Gastrocnemius medialis (tissue), 4 donors: ENCODE measurements around the gene ANXA4. TPM values are rescaled to one million over a fixed set of nuclear protein-coding genes. Genes with fewer than 3 reads are reported as not detected.

Experiments used
- ATAC-seq, 2 donors: fragments of 150-250 bp; one replicate each; pipeline ENCODE4 v1.9.1; 2016
- DNase-seq, 2 donors: peaks; one replicate each; pipeline ENCODE4 v3.0.0-alpha.2; 2019
- H3K27ac ChIP-seq, 4 donors: fragments of 200-600 bp; sonication (generic); 1 replicate in 1 of 4; 2 replicates in 3 of 4; pipeline ENCODE4 v1.5.1; 2016 to 2018; ENCODE audit warnings: mild to moderate bottlenecking in 2 of 4, moderate library complexity in 1 of 4
- H3K27me3 ChIP-seq, 3 donors: fragments of 200-600 bp; sonication (generic) in 2 of 3; 1 replicate in 1 of 3; 2 replicates in 2 of 3; pipeline versions ENCODE4 v1.5.1 to v1.6.0; 2016 to 2019; ENCODE audit warnings: mild to moderate bottlenecking in 1 of 3, moderate library complexity in 1 of 3
- H3K36me3 ChIP-seq, 2 donors: fragments of 200-600 bp; sonication (generic) in 1 of 2; one replicate each; pipeline ENCODE4 v1.5.1; 2017 to 2018
- H3K4me1 ChIP-seq, 2 donors: fragments of 200-600 bp; sonication (generic) in 1 of 2; one replicate each; pipeline ENCODE4 v1.5.1; 2016 to 2017; ENCODE audit warnings: mild to moderate bottlenecking in 2 of 2
- H3K4me3 ChIP-seq, 4 donors: fragments of 200-600 bp; sonication (generic) in 3 of 4; 1 replicate in 1 of 4; 2 replicates in 3 of 4; pipeline ENCODE4 v1.5.1; 2016 to 2019; ENCODE audit warnings: mild to moderate bottlenecking in 2 of 4
- H3K9me3 ChIP-seq, 3 donors: fragments of 200-600 bp; sonication (generic) in 2 of 3; 1 replicate in 1 of 3; 2 replicates in 2 of 3; pipeline ENCODE4 v1.5.1; 2016 to 2019
- POLR2A ChIP-seq, 2 donors: fragments of 450-650 bp; IDR thresholded peaks; one replicate each; pipeline ENCODE4 v1.6.1; 2017; ENCODE audit warnings: antibody characterized with exemption in 2 of 2, mild to moderate bottlenecking in 2 of 2, moderate library complexity in 2 of 2
- in situ Hi-C, 4 donors: fragments of 200-750 bp; cut with MboI; loops; one replicate each; pipeline versions ENCODE4 v1.15.0 to v1.8.0; 2017; ENCODE audit warnings: low sequenced_read_pairs in 4 of 4
- intact Hi-C: fragments of 100-400 bp; cut with DNase I; formaldehyde crosslinking; loops from one replicate; pipeline ENCODE4 v1.15.1; 2023; ENCODE audit warnings: low total_unique reads
- total RNA-seq, 4 donors: library from RNA; depleted of rRNA; stranded (reverse); fragments of >200 nt; gene quantifications; one replicate each; pipeline versions ENCODE4 v1.1.0 to v1.2.3, GENCODE V29; 2016
- TF ChIP-seq, protein P1 (sequence below), 5 experiments: fragments of 450-650 bp in 3 of 5; fragments of 200-600 bp in 2 of 5; sonication (generic) in 2 of 5; IDR thresholded peaks in 4 of 5; conservative IDR thresholded peaks in 1 of 5; 1 replicate in 4 of 5; 2 replicates in 1 of 5; pipeline ENCODE4 v1.5.1; 2016 to 2019; ENCODE audit warnings: antibody characterized with exemption in 5 of 5, mild to moderate bottlenecking in 3 of 5, moderate library complexity in 3 of 5

ANXA4 gene
- total RNA-seq, 4 donors from 2014 or later, result 10.7 to 17.0 (median 15.8) TPM

DNA sequence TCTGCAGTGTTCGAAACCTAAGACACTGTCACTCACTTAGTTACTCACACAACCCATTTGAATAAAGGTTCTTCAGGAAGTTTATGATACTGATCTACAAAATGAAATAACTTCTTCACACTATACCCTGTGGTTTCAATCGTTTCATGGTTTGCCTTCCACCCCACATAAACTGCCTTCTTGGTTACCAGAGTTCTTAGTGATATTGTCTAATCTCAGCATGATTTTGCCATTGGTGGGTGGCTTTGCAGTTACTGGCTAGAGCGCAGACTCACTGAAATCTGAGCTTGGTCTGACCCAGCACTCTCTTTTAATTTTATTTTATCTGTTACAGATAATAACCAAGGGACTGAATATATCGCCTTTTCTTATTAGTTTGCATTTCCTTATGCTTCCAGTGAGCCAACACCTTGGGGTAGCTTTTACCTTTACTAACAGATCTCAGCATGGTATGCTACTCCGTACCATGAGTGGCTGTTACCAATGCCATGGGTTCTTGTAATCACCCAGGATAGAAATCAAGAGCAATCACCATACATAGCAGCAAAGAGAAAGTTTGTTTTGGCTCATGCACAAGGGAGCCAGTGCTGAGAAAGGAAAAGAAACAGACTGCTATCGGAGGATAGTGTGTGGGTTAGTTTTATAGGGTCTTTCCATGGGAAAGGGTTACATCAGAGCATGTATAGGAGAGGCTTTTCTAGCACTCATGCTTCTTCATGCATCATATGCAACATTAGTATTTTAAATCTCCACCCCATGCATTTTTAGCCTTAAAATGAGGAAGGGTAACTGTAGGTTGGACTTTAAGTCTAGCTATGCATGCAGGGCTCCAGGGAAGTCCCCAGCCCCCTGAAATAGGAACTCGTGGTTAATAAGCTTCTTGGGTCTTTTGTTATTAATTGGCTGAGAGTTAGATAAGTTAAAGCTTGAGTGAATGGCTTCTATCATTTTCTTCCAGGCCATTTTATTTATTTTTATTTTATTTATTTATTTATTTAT, 33.3 kb downstream of the ANXA4 start:
- no peak for ATAC-seq
- Histone ChIP-seq H3K9me3 (no peaks in the 10 kb centered on the region), H3K4me3 (no peak overlapping the region), H3K27me3 (no peaks in the 10 kb centered on the region), H3K27ac (peak overlapping the region in 3 of 4 donors; percentile 94 to 97 (median 94)), H3K36me3 (no peaks in the 10 kb centered on the region), H3K4me1 (peaks cover 44 to 51% of the 10 kb centered on the region in 2 donors)
- intact Hi-C loops, result loop anchor here (5.0 kb wide), 2 partner anchors 33 to 198 kb away; partner anchors contain the start of gene ANXA4
- no peak for DNase-seq
- TF ChIP-seq, protein P1, sequence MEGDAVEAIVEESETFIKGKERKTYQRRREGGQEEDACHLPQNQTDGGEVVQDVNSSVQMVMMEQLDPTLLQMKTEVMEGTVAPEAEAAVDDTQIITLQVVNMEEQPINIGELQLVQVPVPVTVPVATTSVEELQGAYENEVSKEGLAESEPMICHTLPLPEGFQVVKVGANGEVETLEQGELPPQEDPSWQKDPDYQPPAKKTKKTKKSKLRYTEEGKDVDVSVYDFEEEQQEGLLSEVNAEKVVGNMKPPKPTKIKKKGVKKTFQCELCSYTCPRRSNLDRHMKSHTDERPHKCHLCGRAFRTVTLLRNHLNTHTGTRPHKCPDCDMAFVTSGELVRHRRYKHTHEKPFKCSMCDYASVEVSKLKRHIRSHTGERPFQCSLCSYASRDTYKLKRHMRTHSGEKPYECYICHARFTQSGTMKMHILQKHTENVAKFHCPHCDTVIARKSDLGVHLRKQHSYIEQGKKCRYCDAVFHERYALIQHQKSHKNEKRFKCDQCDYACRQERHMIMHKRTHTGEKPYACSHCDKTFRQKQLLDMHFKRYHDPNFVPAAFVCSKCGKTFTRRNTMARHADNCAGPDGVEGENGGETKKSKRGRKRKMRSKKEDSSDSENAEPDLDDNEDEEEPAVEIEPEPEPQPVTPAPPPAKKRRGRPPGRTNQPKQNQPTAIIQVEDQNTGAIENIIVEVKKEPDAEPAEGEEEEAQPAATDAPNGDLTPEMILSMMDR (IDR thresholded peaks at IDR 0.05 in 4 of 5, conservative IDR thresholded peaks at IDR 0.05 in 1 of 5), result no peak
- TF ChIP-seq POLR2A (IDR thresholded peaks at IDR 0.05), result no peak
- in situ Hi-C loops, result no loop called here

DNA sequence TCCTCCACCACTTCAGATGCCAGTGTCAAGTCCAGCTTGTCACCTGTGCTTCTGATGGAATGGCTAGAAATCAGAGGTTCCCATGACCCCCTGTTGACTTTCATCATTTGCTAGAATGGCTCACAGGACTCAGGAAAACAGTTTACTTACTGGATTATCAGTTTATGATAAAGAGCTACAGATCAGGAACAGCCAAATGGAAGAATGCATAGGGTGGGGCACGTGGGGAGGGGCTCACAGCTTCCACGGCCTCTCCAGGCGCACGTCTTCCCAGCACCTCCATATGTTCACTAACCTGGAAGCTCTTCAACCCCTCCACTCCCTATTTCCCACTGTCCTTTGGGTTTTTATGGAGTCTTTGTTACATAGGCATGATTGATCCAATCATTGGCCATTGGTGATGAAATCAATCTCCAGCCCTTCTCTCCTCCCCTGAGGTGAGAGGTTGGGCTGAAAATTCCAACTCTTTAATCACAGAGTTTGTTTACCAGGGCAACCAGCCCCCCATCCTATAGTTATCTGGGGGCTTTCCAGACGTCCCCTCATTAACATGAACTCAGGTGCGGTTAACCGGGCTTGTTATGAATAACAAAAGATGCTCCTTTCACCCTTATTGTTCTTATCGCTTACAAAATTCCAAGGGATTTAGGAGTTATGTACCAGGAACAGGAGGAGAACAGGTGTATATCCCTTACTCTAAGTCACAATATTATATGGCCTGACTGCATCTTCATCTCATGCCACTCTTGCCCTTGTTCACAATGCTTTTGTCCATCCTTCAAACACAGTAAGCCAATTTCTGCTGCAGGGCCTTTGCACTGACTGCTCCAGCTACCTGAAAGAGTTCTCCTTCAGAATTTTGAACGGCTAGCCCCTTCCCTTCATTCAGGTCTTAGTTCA, 35.2 kb downstream of the ANXA4 start:
- Histone ChIP-seq H3K4me3 (no peak overlapping the region), H3K27me3 (no peaks in the 10 kb centered on the region), H3K4me1 (peaks cover 44 to 49% of the 10 kb centered on the region in 2 donors), H3K27ac (peak overlapping the region in 1 of 4 donors; percentile 13), H3K9me3 (no peaks in the 10 kb centered on the region), H3K36me3 (no peaks in the 10 kb centered on the region)
- ATAC-seq (no peak), DNase-seq (no peak)
- intact Hi-C loops (loop anchor here (5.0 kb wide), 1 partner anchor 35 kb away; the partner anchor contains the start of gene ANXA4), in situ Hi-C loops (no loop called here)
- TF ChIP-seq POLR2A (IDR thresholded peaks at IDR 0.05), result no peak
- TF ChIP-seq, protein P1 (IDR thresholded peaks at IDR 0.05 in 4 of 5, conservative IDR thresholded peaks at IDR 0.05 in 1 of 5), result no peak

DNA sequence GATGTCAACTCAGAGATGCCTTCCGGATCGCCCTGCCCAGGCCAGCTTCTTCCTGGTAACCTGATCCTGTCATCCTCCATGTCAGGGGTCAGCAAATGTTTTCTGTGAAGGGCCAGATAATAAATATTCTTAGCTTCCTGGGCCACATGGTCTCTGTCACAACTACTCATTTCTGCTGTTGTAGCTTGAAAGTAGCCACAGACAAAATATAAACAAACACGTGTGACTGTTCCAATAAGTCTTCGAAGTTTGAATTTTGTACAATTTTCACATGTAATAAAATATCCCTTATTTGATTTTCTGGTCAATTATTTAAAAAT, 35.8 kb downstream of the ANXA4 start:
- in situ Hi-C loops, result no loop called here
- TF ChIP-seq, protein P1 (IDR thresholded peaks at IDR 0.05 in 4 of 5, conservative IDR thresholded peaks at IDR 0.05 in 1 of 5), result no peak
- no peak for TF ChIP-seq POLR2A (IDR thresholded peaks at IDR 0.05)
- no peak for ATAC-seq

DNA sequence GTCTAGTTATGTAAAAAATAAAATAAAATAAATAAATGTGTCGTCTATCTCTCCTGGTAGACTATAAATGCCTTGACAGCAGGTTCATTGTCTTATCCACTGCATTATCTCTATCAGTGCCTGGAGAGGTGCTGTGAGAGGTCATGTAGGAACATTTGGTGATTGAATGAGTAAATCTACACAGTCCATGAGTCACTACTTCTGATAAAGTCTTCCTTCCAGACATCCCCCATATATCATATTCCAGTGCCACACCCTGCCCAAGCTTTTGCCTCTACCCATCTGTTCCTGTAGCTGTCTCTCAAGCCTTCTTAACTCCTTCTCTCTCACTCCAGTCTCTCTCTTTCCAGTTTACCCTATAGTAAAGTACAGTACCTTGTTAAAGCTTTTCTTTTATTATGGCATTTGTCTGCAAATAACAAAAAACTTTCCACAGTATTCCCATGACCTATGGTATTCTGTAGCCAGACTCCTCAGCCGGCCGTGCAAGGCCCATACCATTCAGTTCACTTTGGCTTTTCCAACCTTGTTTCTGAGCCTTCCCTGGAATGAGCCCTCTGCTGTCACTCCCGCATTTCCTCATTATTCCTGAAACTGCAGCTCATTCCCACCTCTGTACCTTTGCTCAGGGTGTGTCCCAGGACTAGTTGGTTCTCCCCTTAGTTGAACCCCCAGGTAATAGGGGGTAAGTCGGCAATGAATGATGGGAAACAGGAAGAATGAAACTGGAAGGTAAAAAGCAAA, 37.5 kb downstream of the ANXA4 start:
- Histone ChIP-seq H3K4me1 (peaks cover 32 to 37% of the 10 kb centered on the region in 2 donors), H3K27me3 (no peaks in the 10 kb centered on the region), H3K27ac (peak overlapping the region; percentile 15 to 66 (median 52)), H3K36me3 (no peaks in the 10 kb centered on the region), H3K9me3 (no peaks in the 10 kb centered on the region), H3K4me3 (no peak overlapping the region)
- no peak for TF ChIP-seq POLR2A (IDR thresholded peaks at IDR 0.05)
- TF ChIP-seq, protein P1 (IDR thresholded peaks at IDR 0.05 in 4 of 5, conservative IDR thresholded peaks at IDR 0.05 in 1 of 5), result no peak
- DNase-seq, result peak; percentile 9 to 48
- in situ Hi-C loops, result no loop called here
- ATAC-seq, result peak; percentile 77 to 78
- intact Hi-C loops, result loop anchor here (5.0 kb wide), 1 partner anchor 37 kb away; the partner anchor contains the start of gene ANXA4

More for the DNA sequence above, 35.8 kb downstream of the ANXA4 start:
- Histone ChIP-seq H3K9me3 (no peaks in the 10 kb centered on the region), H3K4me3 (no peak overlapping the region), H3K4me1 (peaks cover 44 to 48% of the 10 kb centered on the region in 2 donors), H3K27ac (peak overlapping the region in 1 of 4 donors; percentile 13), H3K36me3 (no peaks in the 10 kb centered on the region), H3K27me3 (no peaks in the 10 kb centered on the region)
- DNase-seq, result no peak
- intact Hi-C loops, result loop anchor here (5.0 kb wide), 1 partner anchor 35 kb away; the partner anchor contains the start of gene ANXA4
